Tibial nerve (tissue), 4 donors: ENCODE measurements around the gene NCAPG2.

Experiments
- EP300 ChIP-seq, 2 donors: sonication (generic); formaldehyde crosslinking; IDR thresholded peaks; one replicate each; pipeline ENCODE4 v1.6.1; 2017; ENCODE audit warnings: antibody characterized with exemption in 2 of 2, mild to moderate bottlenecking in 1 of 2
- POLR2A ChIP-seq, 2 donors: fragments of 450-650 bp; IDR thresholded peaks; one replicate each; pipeline ENCODE4 v1.6.1; 2017; ENCODE audit warnings: antibody characterized with exemption in 2 of 2, mild to moderate bottlenecking in 2 of 2, moderate library complexity in 2 of 2
- TF ChIP-seq, protein P1 (sequence below), 5 experiments: fragments of 200-600 bp in 3 of 5; fragments of 450-650 bp in 2 of 5; sonication (generic) in 3 of 5; IDR thresholded peaks; one replicate each; pipeline ENCODE4 v1.5.1; 2016 to 2019; ENCODE audit warnings: antibody characterized with exemption in 5 of 5, mild to moderate bottlenecking in 3 of 5, moderate library complexity in 2 of 5

DNA sequence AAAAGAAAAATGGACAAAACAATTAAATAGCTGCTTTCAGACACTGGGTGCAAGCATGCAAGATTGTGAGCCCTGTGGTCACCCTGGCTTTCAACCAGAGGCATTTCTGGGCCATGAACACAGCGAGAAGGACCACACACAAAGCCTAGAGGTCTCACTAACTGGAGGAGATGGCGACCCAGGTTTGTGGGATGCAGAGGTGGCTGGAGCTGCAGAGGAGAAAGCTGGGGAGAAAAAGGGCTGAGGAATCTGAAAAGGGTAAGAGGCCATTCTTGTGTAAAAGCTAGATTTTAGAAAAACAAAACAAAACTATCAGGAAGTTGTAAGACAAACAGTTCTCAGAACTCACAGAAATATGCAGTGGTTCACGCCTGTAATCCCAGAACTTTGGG is 86.9 kb downstream of the NCAPG2 start:
- TF ChIP-seq EP300 (IDR thresholded peaks at IDR 0.05), result peak in 1 of 2 donors; percentile 31
- TF ChIP-seq, protein P1, sequence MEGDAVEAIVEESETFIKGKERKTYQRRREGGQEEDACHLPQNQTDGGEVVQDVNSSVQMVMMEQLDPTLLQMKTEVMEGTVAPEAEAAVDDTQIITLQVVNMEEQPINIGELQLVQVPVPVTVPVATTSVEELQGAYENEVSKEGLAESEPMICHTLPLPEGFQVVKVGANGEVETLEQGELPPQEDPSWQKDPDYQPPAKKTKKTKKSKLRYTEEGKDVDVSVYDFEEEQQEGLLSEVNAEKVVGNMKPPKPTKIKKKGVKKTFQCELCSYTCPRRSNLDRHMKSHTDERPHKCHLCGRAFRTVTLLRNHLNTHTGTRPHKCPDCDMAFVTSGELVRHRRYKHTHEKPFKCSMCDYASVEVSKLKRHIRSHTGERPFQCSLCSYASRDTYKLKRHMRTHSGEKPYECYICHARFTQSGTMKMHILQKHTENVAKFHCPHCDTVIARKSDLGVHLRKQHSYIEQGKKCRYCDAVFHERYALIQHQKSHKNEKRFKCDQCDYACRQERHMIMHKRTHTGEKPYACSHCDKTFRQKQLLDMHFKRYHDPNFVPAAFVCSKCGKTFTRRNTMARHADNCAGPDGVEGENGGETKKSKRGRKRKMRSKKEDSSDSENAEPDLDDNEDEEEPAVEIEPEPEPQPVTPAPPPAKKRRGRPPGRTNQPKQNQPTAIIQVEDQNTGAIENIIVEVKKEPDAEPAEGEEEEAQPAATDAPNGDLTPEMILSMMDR (IDR thresholded peaks at IDR 0.05), result no peak
- no peak for TF ChIP-seq POLR2A (IDR thresholded peaks at IDR 0.05)
